Hepatocyte (in vitro differentiated cells): ENCODE results near the gene KRT6A. TPM values are rescaled to one million over a fixed set of nuclear protein-coding genes. Genes with fewer than 3 reads are reported as not detected.
"Not testable (repeated sequence)": the region's sequence is repeated elsewhere in the genome, so short reads cannot be mapped to it uniquely, and the experiment has no call there.

Experiments
- DNase-seq: peaks from one replicate; pipeline ENCODE4 v3.0.0-alpha.2; 2016; ENCODE audit warnings: low spot score
- H2AFZ ChIP-seq: fragments of 200-600 bp; sonication (generic); 2 replicates; pipeline ENCODE4 v1.6.0; 2016; ENCODE audit warnings: antibody characterized with exemption, mild to moderate bottlenecking
- H3K27ac ChIP-seq: fragments of 200-600 bp; sonication (generic); 2 replicates; pipeline ENCODE4 v1.5.1; 2016; ENCODE audit warnings: mild to moderate bottlenecking
- H3K27me3 ChIP-seq: fragments of 200-600 bp; sonication (generic); 2 replicates; pipeline ENCODE4 v1.6.1; 2016
- H3K36me3 ChIP-seq: fragments of 200-600 bp; sonication (generic); replicated peaks from 2 replicates; pipeline ENCODE4 v1.5.1; 2016; ENCODE audit warnings: low read depth; ENCODE audit not compliant: insufficient read depth
- H3K4me1 ChIP-seq: fragments of 200-600 bp; sonication (generic); 2 replicates; pipeline ENCODE4 v1.5.1; 2016; ENCODE audit warnings: mild to moderate bottlenecking, moderate library complexity; ENCODE audit not compliant: insufficient read depth
- H3K4me2 ChIP-seq: fragments of 200-600 bp; sonication (generic); 2 replicates; pipeline ENCODE4 v1.6.0; 2016
- H3K4me3 ChIP-seq: fragments of 200-600 bp; sonication (generic); 2 replicates; pipeline ENCODE4 v1.5.1; 2016; ENCODE audit warnings: mild to moderate bottlenecking
- H3K79me2 ChIP-seq: fragments of 200-600 bp; sonication (generic); 2 replicates; pipeline ENCODE4 v1.6.0; 2017; ENCODE audit warnings: mild to moderate bottlenecking
- H3K9me2 ChIP-seq: fragments of 200-600 bp; sonication (generic); replicated peaks from 2 replicates; pipeline ENCODE4 v1.6.0; 2017; ENCODE audit warnings: mild to moderate bottlenecking; ENCODE audit not compliant: insufficient read depth
- H3K9me3 ChIP-seq: fragments of 200-600 bp; sonication (generic); 2 replicates; pipeline ENCODE4 v1.5.1; 2016; ENCODE audit warnings: low read depth, mild to moderate bottlenecking
- H4K20me1 ChIP-seq: fragments of 200-600 bp; sonication (generic); 2 replicates; pipeline ENCODE4 v1.6.0; 2016; ENCODE audit warnings: mild to moderate bottlenecking; ENCODE audit not compliant: insufficient read depth, poor library complexity, severe bottlenecking
- EZH2 ChIP-seq: fragments of 200-600 bp; sonication (generic); IDR thresholded peaks from 2 replicates; pipeline ENCODE4 v1.6.1; 2016; ENCODE audit warnings: antibody characterized with exemption, mild to moderate bottlenecking, borderline replicate concordance
- EZH2phosphoT487 ChIP-seq: fragments of 200-600 bp; sonication (generic); IDR thresholded peaks from one replicate; pipeline ENCODE4 v1.6.1; 2018; ENCODE audit warnings: antibody characterized with exemption, mild to moderate bottlenecking, low read depth, moderate library complexity; ENCODE audit not compliant: unreplicated experiment, severe bottlenecking
- WGBS: methylation state at CpG from one replicate; pipeline ENCODE4 v1.1.6; 2016; ENCODE audit warnings: low lambda C conversion rate; ENCODE audit errors: missing lambda C conversion rate; 5-methylcytosine and 5-hydroxymethylcytosine counted together
- polyA plus RNA-seq: library from polyadenylated mRNA; unstranded; fragments of >200 nt; fragmentation: Nextera tagmentation; extraction: Ambion mirVana; gene quantifications from 2 replicates; pipeline ENCODE4 v1.2.1, GENCODE V29; 2016
- total RNA-seq: library from RNA; depleted of rRNA; stranded (reverse); fragments of >200 nt; gene quantifications from 2 replicates; pipeline ENCODE4 v1.2.3, GENCODE V29; 2014
- TF ChIP-seq, protein P1 (sequence below): fragments of 200-600 bp; sonication (generic); IDR thresholded peaks from 2 replicates; pipeline ENCODE4 v1.5.1; 2016; ENCODE audit warnings: antibody characterized with exemption, mild to moderate bottlenecking; ENCODE audit not compliant: poor library complexity

KRT6A gene
- total and polyA plus RNA-seq, 2 experiments from 2014 or later, result 0.54 to 6.8 TPM

GRCh38 chr12:52501490-52501889 lies 8.4 kb upstream of the KRT6A start:
- H3K9me3 ChIP-seq, result no peaks in the 10 kb centered on the region
- no peak for DNase-seq
- WGBS, result 81% methylated on average over 7 of the region's 7 CpGs
- H3K4me2 ChIP-seq, result no peak overlapping the region
- no peaks in the 10 kb centered on the region for H3K9me2 ChIP-seq
- H4K20me1 ChIP-seq, result no peaks in the 10 kb centered on the region
- no peaks in the 10 kb centered on the region for H3K27me3 ChIP-seq
- H3K27ac ChIP-seq, result no peak overlapping the region
- no peak for TF ChIP-seq EZH2
- TF ChIP-seq, protein P1, sequence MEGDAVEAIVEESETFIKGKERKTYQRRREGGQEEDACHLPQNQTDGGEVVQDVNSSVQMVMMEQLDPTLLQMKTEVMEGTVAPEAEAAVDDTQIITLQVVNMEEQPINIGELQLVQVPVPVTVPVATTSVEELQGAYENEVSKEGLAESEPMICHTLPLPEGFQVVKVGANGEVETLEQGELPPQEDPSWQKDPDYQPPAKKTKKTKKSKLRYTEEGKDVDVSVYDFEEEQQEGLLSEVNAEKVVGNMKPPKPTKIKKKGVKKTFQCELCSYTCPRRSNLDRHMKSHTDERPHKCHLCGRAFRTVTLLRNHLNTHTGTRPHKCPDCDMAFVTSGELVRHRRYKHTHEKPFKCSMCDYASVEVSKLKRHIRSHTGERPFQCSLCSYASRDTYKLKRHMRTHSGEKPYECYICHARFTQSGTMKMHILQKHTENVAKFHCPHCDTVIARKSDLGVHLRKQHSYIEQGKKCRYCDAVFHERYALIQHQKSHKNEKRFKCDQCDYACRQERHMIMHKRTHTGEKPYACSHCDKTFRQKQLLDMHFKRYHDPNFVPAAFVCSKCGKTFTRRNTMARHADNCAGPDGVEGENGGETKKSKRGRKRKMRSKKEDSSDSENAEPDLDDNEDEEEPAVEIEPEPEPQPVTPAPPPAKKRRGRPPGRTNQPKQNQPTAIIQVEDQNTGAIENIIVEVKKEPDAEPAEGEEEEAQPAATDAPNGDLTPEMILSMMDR, result no peak
- no peak for TF ChIP-seq EZH2phosphoT487
- no peaks in the 10 kb centered on the region for H3K4me1 ChIP-seq
- H3K79me2 ChIP-seq, result no peaks in the 10 kb centered on the region
- no peak overlapping the region for H3K4me3 ChIP-seq
- H2AFZ ChIP-seq, result no peak overlapping the region
- H3K36me3 ChIP-seq, result no peaks in the 10 kb centered on the region

- not testable (repeated sequence) for H3K9me3 ChIP-seq, H3K9me2 ChIP-seq, H3K36me3 ChIP-seq, H2AFZ ChIP-seq, H3K4me3 ChIP-seq, H3K4me1 ChIP-seq, DNase-seq, H3K27ac ChIP-seq, H3K27me3 ChIP-seq, H3K79me2 ChIP-seq, H4K20me1 ChIP-seq, H3K4me2 ChIP-seq
- 91% methylated on average over 6 of the region's 6 CpGs for WGBS
Measured at GRCh38 chr12:52500574-52500973, 7.5 kb upstream of the KRT6A start.

DNA sequence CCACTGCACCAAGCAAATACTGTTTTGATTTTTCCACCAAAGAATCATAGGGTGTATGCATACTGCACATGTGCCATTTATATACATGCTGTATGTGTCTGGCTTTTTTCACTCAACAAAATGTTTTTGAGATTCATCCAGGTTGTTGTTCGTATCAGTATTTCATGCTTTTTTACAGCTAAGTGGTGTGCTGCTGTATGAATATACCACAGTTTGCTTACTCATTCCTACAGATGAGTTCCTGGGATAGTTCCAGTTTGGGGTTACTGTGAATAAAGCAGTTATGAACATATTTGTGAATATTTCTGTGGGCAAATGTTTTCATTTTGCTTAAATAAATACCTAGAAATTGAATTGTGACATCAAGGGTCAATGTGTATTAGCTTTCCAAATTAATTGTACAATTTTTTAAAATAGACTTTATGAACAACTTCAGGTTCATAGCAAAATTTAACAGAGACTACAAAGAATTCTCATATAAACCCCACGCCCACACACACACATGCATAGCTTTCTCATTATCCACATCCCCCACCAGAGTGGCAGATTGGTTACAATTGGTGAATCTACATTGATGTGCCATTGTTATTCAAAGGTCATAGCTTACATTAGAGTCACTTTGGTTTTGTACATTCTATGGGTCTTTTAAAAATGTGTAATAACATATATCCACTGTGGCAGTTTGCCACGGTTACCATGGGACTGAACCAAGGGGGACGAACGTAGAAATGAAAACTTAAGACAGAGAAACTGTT lies 6.9 kb upstream of the KRT6A start:
- H3K27ac ChIP-seq, result no peak overlapping the region
- no peak overlapping the region for H3K4me2 ChIP-seq
- DNase-seq, result no peak
- H3K4me3 ChIP-seq, result no peak overlapping the region
- no peaks in the 10 kb centered on the region for H3K9me3 ChIP-seq
- no peak overlapping the region for H2AFZ ChIP-seq
- peaks cover 13% of the 10 kb centered on the region for H3K4me1 ChIP-seq
- H3K9me2 ChIP-seq, result no peaks in the 10 kb centered on the region
- H3K36me3 ChIP-seq, result no peaks in the 10 kb centered on the region
- H3K79me2 ChIP-seq, result no peaks in the 10 kb centered on the region
- TF ChIP-seq EZH2 (no peak), EZH2phosphoT487 (no peak)
- TF ChIP-seq, protein P1, result no peak
- 88% methylated on average over 5 of the region's 5 CpGs for WGBS
- H4K20me1 ChIP-seq, result no peaks in the 10 kb centered on the region
- H3K27me3 ChIP-seq, result no peaks in the 10 kb centered on the region

DNA sequence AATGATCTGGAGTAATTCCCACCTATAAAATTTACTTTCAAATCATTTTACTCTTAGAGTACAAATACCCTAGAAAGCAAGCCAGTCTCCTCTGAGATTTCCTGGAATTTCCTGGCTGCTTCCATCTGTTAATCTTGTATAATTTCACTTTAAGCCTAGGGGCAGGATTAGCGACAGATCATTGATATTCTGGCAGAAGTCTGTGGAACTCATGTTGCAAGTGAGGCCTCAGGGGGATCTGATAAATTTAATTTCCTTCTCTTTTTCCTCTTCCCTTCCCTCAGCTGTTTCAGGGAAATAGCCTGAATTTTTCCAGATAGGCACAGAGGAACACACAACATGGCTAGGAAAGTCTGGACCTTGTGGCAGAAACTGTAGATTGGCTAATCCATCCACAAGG lies 5.9 kb upstream of the KRT6A start:
- H3K36me3 ChIP-seq, result no peaks in the 10 kb centered on the region
- no peaks in the 10 kb centered on the region for H4K20me1 ChIP-seq
- H3K79me2 ChIP-seq, result no peaks in the 10 kb centered on the region
- WGBS, result 81% methylated on average over 1 of the region's 1 CpG
- TF ChIP-seq, protein P1, result no peak
- TF ChIP-seq EZH2phosphoT487 (no peak), EZH2 (no peak)
- H3K4me3 ChIP-seq, result no peak overlapping the region
- no peak overlapping the region for H3K27ac ChIP-seq
- peaks cover 15% of the 10 kb centered on the region for H3K4me1 ChIP-seq
- no peak overlapping the region for H2AFZ ChIP-seq
- no peaks in the 10 kb centered on the region for H3K27me3 ChIP-seq
- H3K9me2 ChIP-seq, result no peaks in the 10 kb centered on the region
- no peak for DNase-seq
- no peak overlapping the region for H3K4me2 ChIP-seq
- H3K9me3 ChIP-seq, result no peaks in the 10 kb centered on the region
